ENCODE data around the gene RCBTB1. TPM values are rescaled to one million over a fixed set of nuclear protein-coding genes. Genes with fewer than 3 reads are reported as not detected.
"Not testable (repeated sequence)": the region's sequence is repeated elsewhere in the genome, so short reads cannot be mapped to it uniquely, and the experiment has no call there.

The RCBTB1 gene
- total and polyA plus RNA-seq, 10 of the 15 experiments (the other 5 are each of a cell fraction or from before 2014, with no cell fraction given): 5.1 to 13.5 (median 11.2) TPM

DNA sequence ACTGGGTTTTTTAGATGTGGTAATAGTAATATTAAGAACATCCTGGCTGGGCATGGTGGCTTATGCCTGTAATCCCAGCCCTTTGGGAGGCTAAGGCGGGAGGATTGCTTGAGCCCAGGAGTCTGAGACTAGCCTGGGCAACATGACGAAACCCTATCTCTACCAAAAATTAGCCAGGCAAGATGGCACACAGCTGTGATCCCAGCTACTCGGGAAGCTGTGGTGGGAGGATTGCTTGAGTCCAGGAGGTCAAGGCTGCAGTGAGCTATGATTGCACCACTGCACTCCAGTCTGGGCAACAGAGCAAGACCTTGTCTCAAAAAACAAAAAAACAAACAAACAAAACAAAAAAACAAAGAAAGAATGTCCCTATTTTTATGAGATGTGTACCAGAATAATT lies 5.4 kb upstream of the RCBTB1 start:
- H2AFZ ChIP-seq (ENCODE audit: control insufficient read depth, low read depth, low read length); H3K27me3 ChIP-seq (replicated peaks in 1 of 2; ENCODE audit: control insufficient read depth in 2 of 2, insufficient read depth in 2 of 2, low read length in 1 of 2); H3K4me1 ChIP-seq (ENCODE audit: control insufficient read depth, insufficient read depth, low read length); intact Hi-C loops (cut with micrococcal nuclease; ENCODE audit: unreplicated experiment); DNase-seq (ENCODE audit: low read depth, low spot score); H3K9me3 ChIP-seq (replicated peaks; ENCODE audit: control insufficient read depth, insufficient read depth, low read length); FAIRE-seq; H3K79me2 ChIP-seq (ENCODE audit: control insufficient read depth, insufficient read depth, low read length); BruUV-seq (replicated peaks); H4K20me1 ChIP-seq (ENCODE audit: control insufficient read depth, insufficient read depth); H3K27ac ChIP-seq (ENCODE audit: control insufficient read depth, insufficient read depth); H3K36me3 ChIP-seq (ENCODE audit: control insufficient read depth in 2 of 2, insufficient read depth in 2 of 2, low read length in 1 of 2); H3K9ac ChIP-seq (ENCODE audit: control insufficient read depth, insufficient read depth, low read length); in situ Hi-C loops (cut with MboI); H3K4me3 ChIP-seq; RAD21 ChIA-PET (ENCODE audit: unreplicated experiment); ATAC-seq; H3K4me2 ChIP-seq (ENCODE audit: control insufficient read depth, insufficient read depth): not testable (repeated sequence)
- POLR2A ChIA-PET: interaction anchor here (0.7 kb wide), 2 partner anchors 219 to 296 kb away, joined by 3 to 4 read pairs; no protein-coding TSS in a partner anchor
- 74% methylated on average over 3 of the region's 3 CpGs for WGBS (ENCODE audit: insufficient coverage, insufficient replicate concordance, low lambda C conversion rate, missing lambda C conversion rate)
- SMC1A ChIA-PET (ENCODE audit: uncharacterized antibody, unreplicated experiment): interaction anchor here (1.2 kb wide), 1 partner anchor 12 kb away, joined by 3 read pairs; no protein-coding TSS in a partner anchor
- CTCF ChIA-PET: interaction anchor here (0.6 to 1.1 kb wide), 2 partner anchors 11 to 16 kb away, joined by 3 to 4 read pairs; no protein-coding TSS in a partner anchor

GRCh38 chr13:49587311-49587847 lies 2.0 kb upstream of the RCBTB1 start:
- DNase-seq (ENCODE audit: low read depth, low spot score) (no peak), FAIRE-seq (no peak), ATAC-seq (no peak)
- ChIA-PET RAD21 (ENCODE audit: unreplicated experiment) (no interaction called here), CTCF (no interaction called here), SMC1A (ENCODE audit: uncharacterized antibody, unreplicated experiment) (no interaction called here), POLR2A (no interaction called here)
- no peaks in the 10 kb centered on the region for H3K9me3 ChIP-seq (replicated peaks; ENCODE audit: control insufficient read depth, insufficient read depth, low read length)
- H3K36me3 ChIP-seq (ENCODE audit: control insufficient read depth in 2 of 2, insufficient read depth in 2 of 2, low read length in 1 of 2): no peaks in the 10 kb centered on the region
- no TSS peak for BruUV-seq (replicated peaks)
- no peak overlapping the region for H3K27ac ChIP-seq (ENCODE audit: control insufficient read depth, insufficient read depth)
- TF ChIP-seq KAT2A (conservative IDR thresholded peaks at IDR 0.05; ENCODE audit: control insufficient read depth, low read depth, low read length) (no peak), BCL11A (IDR thresholded peaks at IDR 0.05; ENCODE audit: low read depth, low read length) (no peak), POLR2AphosphoS5 (IDR thresholded peaks at IDR 0.05; ENCODE audit: low read length) (no peak), RAD51 (IDR thresholded peaks at IDR 0.05) (no peak), CREM (IDR thresholded peaks at IDR 0.05; ENCODE audit: low read depth) (no peak)
- TF ChIP-seq, protein P1, sequence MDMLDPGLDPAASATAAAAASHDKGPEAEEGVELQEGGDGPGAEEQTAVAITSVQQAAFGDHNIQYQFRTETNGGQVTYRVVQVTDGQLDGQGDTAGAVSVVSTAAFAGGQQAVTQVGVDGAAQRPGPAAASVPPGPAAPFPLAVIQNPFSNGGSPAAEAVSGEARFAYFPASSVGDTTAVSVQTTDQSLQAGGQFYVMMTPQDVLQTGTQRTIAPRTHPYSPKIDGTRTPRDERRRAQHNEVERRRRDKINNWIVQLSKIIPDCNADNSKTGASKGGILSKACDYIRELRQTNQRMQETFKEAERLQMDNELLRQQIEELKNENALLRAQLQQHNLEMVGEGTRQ (IDR thresholded peaks at IDR 0.05; ENCODE audit: borderline replicate concordance, low read depth, low read length): no peak
- WGBS (ENCODE audit: insufficient coverage, insufficient replicate concordance, low lambda C conversion rate, missing lambda C conversion rate): 18% methylated on average over 2 of the region's 2 CpGs
- H2AFZ ChIP-seq (ENCODE audit: control insufficient read depth, low read depth, low read length): no peak overlapping the region; the same call in 1 of the 2 replicates
- intact Hi-C loops (cut with micrococcal nuclease; ENCODE audit: unreplicated experiment): no loop called here
- H3K4me1 ChIP-seq (ENCODE audit: control insufficient read depth, insufficient read depth, low read length): no peaks in the 10 kb centered on the region; the same call in 1 of the 2 replicates
- H3K9ac ChIP-seq (ENCODE audit: control insufficient read depth, insufficient read depth, low read length): no peak overlapping the region
- H3K4me3 ChIP-seq: no peak overlapping the region
- H3K27me3 ChIP-seq (replicated peaks in 1 of 2; ENCODE audit: control insufficient read depth in 2 of 2, insufficient read depth in 2 of 2, low read length in 1 of 2): no peaks in the 10 kb centered on the region
- in situ Hi-C loops (cut with MboI): no loop called here
- peaks cover 3% of the 10 kb centered on the region for H3K79me2 ChIP-seq (ENCODE audit: control insufficient read depth, insufficient read depth, low read length)
- no peak overlapping the region for H3K4me2 ChIP-seq (ENCODE audit: control insufficient read depth, insufficient read depth)
- no peaks in the 10 kb centered on the region for H4K20me1 ChIP-seq (ENCODE audit: control insufficient read depth, insufficient read depth)

All from GM12878 (cell line).